K562 (cell line): Measurements from ENCODE around the gene NR1H2. TPM values are rescaled to one million over a fixed set of nuclear protein-coding genes. Genes with fewer than 3 reads are reported as not detected.

Experiments used
- DNMT1 ChIP-seq: fragments of 450-650 bp; IDR thresholded peaks from 2 replicates; pipeline ENCODE4 v1.6.1; 2016; ENCODE audit warnings: antibody characterized with exemption, mild to moderate bottlenecking
- GTF2F1 ChIP-seq: IDR thresholded peaks from 2 replicates; pipeline ENCODE4 v1.6.1; 2011; ENCODE audit warnings: low read depth, low read length, improper control_type of control experiment
- HMG20A ChIP-seq: fragments of 450-650 bp; formaldehyde crosslinking; conservative IDR thresholded peaks from 2 replicates; pipeline ENCODE4 v1.4.0; 2020; ENCODE audit warnings: mild to moderate bottlenecking, mixed read lengths
- MAFG ChIP-seq: fragments of 450-650 bp; conservative IDR thresholded peaks from 2 replicates; pipeline ENCODE4 v1.6.1; 2016; ENCODE audit warnings: missing genetic modification characterization, missing compliant biosample characterization
- MAZ ChIP-seq, 2 experiments: fragments of 450-650 bp in 1 of 2; sonication (generic) in 1 of 2; formaldehyde crosslinking; IDR thresholded peaks in 1 of 2; conservative IDR thresholded peaks in 1 of 2; 2 replicates each; pipeline versions ENCODE4 v1.4.0 to v1.5.0; 2020; ENCODE audit warnings: mild to moderate bottlenecking in 1 of 2, missing genetic modification reagents in 1 of 2
- MYNN ChIP-seq, 2 experiments: sonication (generic); formaldehyde crosslinking in 1 of 2; IDR thresholded peaks; 2 replicates each; pipeline versions ENCODE4 v1.5.0 to v1.6.1; 2016 to 2020; ENCODE audit warnings: antibody characterized with exemption in 1 of 2, missing genetic modification reagents in 1 of 2
- REST ChIP-seq, 2 experiments: fragments of 450-650 bp; formaldehyde crosslinking in 1 of 2; IDR thresholded peaks; 2 replicates each; pipeline versions ENCODE4 v1.4.0 to v1.6.1; 2014 to 2020; ENCODE audit warnings: mild to moderate bottlenecking in 2 of 2, borderline replicate concordance in 1 of 2, low read depth in 1 of 2
- SRSF7 ChIP-seq: fragments of 200-400 bp; formaldehyde crosslinking; optimal IDR thresholded peaks from 2 replicates; pipeline ENCODE3; 2017; ENCODE audit warnings: mild to moderate bottlenecking, low read depth, low read length
- TEAD4 ChIP-seq, 2 experiments: sonication (generic) in 1 of 2; formaldehyde crosslinking in 1 of 2; IDR thresholded peaks; 2 replicates each; pipeline versions ENCODE4 v1.6.1 to v1.8.0; 2012 to 2022; ENCODE audit warnings: borderline replicate concordance in 1 of 2, inconsistent platforms in 1 of 2, low read length in 1 of 2, mild to moderate bottlenecking in 1 of 2, missing genetic modification reagents in 1 of 2
- YBX1 ChIP-seq: fragments of 450-650 bp; IDR thresholded peaks from 2 replicates; pipeline ENCODE4 v1.7.1; 2016; ENCODE audit warnings: mild to moderate bottlenecking
- ZNF79 ChIP-seq: fragments of 250-450 bp; sonication (Bioruptor Pico); IDR thresholded peaks from 2 replicates; pipeline ENCODE4 v1.4.0; 2020; ENCODE audit warnings: low read depth, mild to moderate bottlenecking, moderate library complexity
- polyA plus RNA-seq, 8 experiments: library from polyadenylated mRNA; depleted of rRNA in 4 of 8; stranded (reverse) in 5 of 8; unstranded in 3 of 8; fragments of >200 nt; fragmentation: Nextera tagmentation in 2 of 8; fragmentation: Illumina TruSeq in 1 of 8; extraction: Ambion mirVana in 2 of 8; extraction: Trizol in 1 of 8; gene quantifications; 2 replicates each; pipeline versions ENCODE4 v1.2.1 to v1.2.3, GENCODE V29; 2011 to 2014; ENCODE audit warnings: inconsistent platforms in 1 of 8, missing spikeins in 1 of 8
- total RNA-seq, 7 experiments: library from RNA; depleted of rRNA in 6 of 7; stranded (reverse); fragments of >200 nt in 6 of 7; fragmentation: Illumina TruSeq in 2 of 7; extraction: Trizol in 2 of 7; gene quantifications; 2 replicates each; pipeline versions ENCODE4 v1.2.1 to v1.2.3, GENCODE V29; 2011 to 2021; ENCODE audit warnings: low replicate concordance in 1 of 7
- TF ChIP-seq, protein P1 (sequence below): sonication (generic); formaldehyde crosslinking; IDR thresholded peaks from 2 replicates; pipeline ENCODE4 v1.8.0; 2022; ENCODE audit warnings: missing genetic modification reagents, mild to moderate bottlenecking, borderline replicate concordance
- TF ChIP-seq, protein P2 (sequence below), 2 experiments: fragments of 450-650 bp; IDR thresholded peaks; 2 replicates each; pipeline ENCODE4 v1.6.1; 2016

NR1H2 gene
- total and polyA plus RNA-seq, 9 of the 15 experiments (the other 6 are each of a cell fraction or from before 2014, with no cell fraction given), result 0.11 to 73.8 (median 24.0) TPM

- TF ChIP-seq REST (IDR thresholded peaks at IDR 0.05; ENCODE audit: borderline replicate concordance) (no peak), REST (CRISPR knock-in tag; IDR thresholded peaks at IDR 0.05; ENCODE audit: low read depth) (no peak), GTF2F1 (peak; percentile 91; the same call in 1 of the 2 replicates), YBX1 (no peak), HMG20A (CRISPR knock-in tag) (no peak), ZNF79 (CRISPR knock-in tag) (no peak), MAZ (CRISPR knock-in tag; conservative IDR thresholded peaks at IDR 0.05 in 1 of 2, IDR thresholded peaks at IDR 0.05 in 1 of 2) (peak; percentile 67 to 77; a peak in 3 of 4 replicates), MAFG (tag) (no peak), SRSF7 (no peak), MYNN (IDR thresholded peaks at IDR 0.05) (no peak), MYNN (CRISPR knock-in tag; IDR thresholded peaks at IDR 0.05) (no peak), DNMT1 (no peak), TEAD4 (IDR thresholded peaks at IDR 0.05; ENCODE audit: low read length) (no peak), TEAD4 (CRISPR knock-in tag; IDR thresholded peaks at IDR 0.05; ENCODE audit: borderline replicate concordance) (no peak)
- TF ChIP-seq, protein P1, sequence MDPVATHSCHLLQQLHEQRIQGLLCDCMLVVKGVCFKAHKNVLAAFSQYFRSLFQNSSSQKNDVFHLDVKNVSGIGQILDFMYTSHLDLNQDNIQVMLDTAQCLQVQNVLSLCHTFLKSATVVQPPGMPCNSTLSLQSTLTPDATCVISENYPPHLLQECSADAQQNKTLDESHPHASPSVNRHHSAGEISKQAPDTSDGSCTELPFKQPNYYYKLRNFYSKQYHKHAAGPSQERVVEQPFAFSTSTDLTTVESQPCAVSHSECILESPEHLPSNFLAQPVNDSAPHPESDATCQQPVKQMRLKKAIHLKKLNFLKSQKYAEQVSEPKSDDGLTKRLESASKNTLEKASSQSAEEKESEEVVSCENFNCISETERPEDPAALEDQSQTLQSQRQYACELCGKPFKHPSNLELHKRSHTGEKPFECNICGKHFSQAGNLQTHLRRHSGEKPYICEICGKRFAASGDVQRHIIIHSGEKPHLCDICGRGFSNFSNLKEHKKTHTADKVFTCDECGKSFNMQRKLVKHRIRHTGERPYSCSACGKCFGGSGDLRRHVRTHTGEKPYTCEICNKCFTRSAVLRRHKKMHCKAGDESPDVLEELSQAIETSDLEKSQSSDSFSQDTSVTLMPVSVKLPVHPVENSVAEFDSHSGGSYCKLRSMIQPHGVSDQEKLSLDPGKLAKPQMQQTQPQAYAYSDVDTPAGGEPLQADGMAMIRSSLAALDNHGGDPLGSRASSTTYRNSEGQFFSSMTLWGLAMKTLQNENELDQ (CRISPR knock-in tag), result no peak
- TF ChIP-seq, protein P2, sequence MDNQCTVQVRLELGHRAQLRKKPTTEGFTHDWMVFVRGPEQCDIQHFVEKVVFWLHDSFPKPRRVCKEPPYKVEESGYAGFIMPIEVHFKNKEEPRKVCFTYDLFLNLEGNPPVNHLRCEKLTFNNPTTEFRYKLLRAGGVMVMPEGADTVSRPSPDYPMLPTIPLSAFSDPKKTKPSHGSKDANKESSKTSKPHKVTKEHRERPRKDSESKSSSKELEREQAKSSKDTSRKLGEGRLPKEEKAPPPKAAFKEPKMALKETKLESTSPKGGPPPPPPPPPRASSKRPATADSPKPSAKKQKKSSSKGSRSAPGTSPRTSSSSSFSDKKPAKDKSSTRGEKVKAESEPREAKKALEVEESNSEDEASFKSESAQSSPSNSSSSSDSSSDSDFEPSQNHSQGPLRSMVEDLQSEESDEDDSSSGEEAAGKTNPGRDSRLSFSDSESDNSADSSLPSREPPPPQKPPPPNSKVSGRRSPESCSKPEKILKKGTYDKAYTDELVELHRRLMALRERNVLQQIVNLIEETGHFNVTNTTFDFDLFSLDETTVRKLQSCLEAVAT (IDR thresholded peaks at IDR 0.05), result no peak
These were observed 55.3 kb downstream of the NR1H2 start (continued) for GRCh38 chr19:50431343-50432220.
